ENCODE measurements around the gene MCRIP2.

DNA sequence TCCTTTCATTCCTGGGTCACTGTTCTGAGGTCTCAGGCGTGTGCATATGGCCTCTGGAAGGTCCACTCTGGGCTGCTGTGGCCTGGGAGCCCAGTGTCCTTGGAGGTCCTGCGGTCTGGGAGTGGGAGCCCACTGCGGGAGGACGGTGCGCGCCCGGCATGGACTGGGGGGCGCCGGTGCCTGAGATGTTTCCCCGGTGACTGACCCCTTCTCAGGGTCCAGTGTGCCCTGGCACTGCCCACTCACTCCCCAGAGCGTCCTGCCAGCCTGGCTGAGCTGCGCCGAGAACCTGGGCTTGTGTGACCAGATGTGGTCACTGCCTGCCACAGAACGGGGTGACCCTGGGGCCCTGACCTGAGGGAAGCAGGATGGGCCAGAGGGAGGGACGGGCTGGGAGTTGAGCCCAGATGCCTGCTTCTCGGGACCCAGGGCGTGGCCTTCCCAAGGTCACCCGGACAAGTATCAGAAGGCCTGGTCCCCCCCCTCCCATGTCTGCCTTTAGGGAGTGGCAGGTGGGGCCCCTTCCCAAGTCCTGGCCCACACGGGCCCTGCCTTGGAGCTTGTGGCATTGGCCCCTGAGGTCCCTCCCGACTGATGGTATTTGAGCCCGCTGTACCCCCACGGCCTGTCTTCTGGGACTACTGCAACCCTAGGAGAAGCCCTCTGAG lies 32.7 kb downstream of the MCRIP2 start:
- TF ChIP-seq, protein P1, sequence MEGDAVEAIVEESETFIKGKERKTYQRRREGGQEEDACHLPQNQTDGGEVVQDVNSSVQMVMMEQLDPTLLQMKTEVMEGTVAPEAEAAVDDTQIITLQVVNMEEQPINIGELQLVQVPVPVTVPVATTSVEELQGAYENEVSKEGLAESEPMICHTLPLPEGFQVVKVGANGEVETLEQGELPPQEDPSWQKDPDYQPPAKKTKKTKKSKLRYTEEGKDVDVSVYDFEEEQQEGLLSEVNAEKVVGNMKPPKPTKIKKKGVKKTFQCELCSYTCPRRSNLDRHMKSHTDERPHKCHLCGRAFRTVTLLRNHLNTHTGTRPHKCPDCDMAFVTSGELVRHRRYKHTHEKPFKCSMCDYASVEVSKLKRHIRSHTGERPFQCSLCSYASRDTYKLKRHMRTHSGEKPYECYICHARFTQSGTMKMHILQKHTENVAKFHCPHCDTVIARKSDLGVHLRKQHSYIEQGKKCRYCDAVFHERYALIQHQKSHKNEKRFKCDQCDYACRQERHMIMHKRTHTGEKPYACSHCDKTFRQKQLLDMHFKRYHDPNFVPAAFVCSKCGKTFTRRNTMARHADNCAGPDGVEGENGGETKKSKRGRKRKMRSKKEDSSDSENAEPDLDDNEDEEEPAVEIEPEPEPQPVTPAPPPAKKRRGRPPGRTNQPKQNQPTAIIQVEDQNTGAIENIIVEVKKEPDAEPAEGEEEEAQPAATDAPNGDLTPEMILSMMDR (conservative IDR thresholded peaks at IDR 0.05; ENCODE audit: low read depth in 2 of 2) = no peak
- TF ChIP-seq EZH2 (IDR thresholded peaks at IDR 0.05; ENCODE audit: low read depth, unreplicated experiment) (no peak), CREB1 (CRISPR knock-in tag; IDR thresholded peaks at IDR 0.05; ENCODE audit: low read depth) (no peak), NANOG (IDR thresholded peaks at IDR 0.05; ENCODE audit: borderline replicate concordance) (no peak), EZH2phosphoT487 (IDR thresholded peaks at IDR 0.05; ENCODE audit: unreplicated experiment) (no peak), ZNF114 (CRISPR knock-in tag; IDR thresholded peaks at IDR 0.05) (no peak), POLR2AphosphoS5 (IDR thresholded peaks at IDR 0.05; ENCODE audit: low read depth) (no peak), JUNB (IDR thresholded peaks at IDR 0.05; ENCODE audit: unreplicated experiment) (no peak), ZNF331 (CRISPR knock-in tag; IDR thresholded peaks at IDR 0.05; ENCODE audit: low read depth) (no peak)
- TF ChIP-seq, protein P2, sequence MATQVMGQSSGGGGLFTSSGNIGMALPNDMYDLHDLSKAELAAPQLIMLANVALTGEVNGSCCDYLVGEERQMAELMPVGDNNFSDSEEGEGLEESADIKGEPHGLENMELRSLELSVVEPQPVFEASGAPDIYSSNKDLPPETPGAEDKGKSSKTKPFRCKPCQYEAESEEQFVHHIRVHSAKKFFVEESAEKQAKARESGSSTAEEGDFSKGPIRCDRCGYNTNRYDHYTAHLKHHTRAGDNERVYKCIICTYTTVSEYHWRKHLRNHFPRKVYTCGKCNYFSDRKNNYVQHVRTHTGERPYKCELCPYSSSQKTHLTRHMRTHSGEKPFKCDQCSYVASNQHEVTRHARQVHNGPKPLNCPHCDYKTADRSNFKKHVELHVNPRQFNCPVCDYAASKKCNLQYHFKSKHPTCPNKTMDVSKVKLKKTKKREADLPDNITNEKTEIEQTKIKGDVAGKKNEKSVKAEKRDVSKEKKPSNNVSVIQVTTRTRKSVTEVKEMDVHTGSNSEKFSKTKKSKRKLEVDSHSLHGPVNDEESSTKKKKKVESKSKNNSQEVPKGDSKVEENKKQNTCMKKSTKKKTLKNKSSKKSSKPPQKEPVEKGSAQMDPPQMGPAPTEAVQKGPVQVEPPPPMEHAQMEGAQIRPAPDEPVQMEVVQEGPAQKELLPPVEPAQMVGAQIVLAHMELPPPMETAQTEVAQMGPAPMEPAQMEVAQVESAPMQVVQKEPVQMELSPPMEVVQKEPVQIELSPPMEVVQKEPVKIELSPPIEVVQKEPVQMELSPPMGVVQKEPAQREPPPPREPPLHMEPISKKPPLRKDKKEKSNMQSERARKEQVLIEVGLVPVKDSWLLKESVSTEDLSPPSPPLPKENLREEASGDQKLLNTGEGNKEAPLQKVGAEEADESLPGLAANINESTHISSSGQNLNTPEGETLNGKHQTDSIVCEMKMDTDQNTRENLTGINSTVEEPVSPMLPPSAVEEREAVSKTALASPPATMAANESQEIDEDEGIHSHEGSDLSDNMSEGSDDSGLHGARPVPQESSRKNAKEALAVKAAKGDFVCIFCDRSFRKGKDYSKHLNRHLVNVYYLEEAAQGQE (IDR thresholded peaks at IDR 0.05; ENCODE audit: unreplicated experiment) = no peak
- TF ChIP-seq, protein P3, sequence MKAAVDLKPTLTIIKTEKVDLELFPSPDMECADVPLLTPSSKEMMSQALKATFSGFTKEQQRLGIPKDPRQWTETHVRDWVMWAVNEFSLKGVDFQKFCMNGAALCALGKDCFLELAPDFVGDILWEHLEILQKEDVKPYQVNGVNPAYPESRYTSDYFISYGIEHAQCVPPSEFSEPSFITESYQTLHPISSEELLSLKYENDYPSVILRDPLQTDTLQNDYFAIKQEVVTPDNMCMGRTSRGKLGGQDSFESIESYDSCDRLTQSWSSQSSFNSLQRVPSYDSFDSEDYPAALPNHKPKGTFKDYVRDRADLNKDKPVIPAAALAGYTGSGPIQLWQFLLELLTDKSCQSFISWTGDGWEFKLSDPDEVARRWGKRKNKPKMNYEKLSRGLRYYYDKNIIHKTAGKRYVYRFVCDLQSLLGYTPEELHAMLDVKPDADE (IDR thresholded peaks at IDR 0.05) = no peak
- TF ChIP-seq, protein P4, sequence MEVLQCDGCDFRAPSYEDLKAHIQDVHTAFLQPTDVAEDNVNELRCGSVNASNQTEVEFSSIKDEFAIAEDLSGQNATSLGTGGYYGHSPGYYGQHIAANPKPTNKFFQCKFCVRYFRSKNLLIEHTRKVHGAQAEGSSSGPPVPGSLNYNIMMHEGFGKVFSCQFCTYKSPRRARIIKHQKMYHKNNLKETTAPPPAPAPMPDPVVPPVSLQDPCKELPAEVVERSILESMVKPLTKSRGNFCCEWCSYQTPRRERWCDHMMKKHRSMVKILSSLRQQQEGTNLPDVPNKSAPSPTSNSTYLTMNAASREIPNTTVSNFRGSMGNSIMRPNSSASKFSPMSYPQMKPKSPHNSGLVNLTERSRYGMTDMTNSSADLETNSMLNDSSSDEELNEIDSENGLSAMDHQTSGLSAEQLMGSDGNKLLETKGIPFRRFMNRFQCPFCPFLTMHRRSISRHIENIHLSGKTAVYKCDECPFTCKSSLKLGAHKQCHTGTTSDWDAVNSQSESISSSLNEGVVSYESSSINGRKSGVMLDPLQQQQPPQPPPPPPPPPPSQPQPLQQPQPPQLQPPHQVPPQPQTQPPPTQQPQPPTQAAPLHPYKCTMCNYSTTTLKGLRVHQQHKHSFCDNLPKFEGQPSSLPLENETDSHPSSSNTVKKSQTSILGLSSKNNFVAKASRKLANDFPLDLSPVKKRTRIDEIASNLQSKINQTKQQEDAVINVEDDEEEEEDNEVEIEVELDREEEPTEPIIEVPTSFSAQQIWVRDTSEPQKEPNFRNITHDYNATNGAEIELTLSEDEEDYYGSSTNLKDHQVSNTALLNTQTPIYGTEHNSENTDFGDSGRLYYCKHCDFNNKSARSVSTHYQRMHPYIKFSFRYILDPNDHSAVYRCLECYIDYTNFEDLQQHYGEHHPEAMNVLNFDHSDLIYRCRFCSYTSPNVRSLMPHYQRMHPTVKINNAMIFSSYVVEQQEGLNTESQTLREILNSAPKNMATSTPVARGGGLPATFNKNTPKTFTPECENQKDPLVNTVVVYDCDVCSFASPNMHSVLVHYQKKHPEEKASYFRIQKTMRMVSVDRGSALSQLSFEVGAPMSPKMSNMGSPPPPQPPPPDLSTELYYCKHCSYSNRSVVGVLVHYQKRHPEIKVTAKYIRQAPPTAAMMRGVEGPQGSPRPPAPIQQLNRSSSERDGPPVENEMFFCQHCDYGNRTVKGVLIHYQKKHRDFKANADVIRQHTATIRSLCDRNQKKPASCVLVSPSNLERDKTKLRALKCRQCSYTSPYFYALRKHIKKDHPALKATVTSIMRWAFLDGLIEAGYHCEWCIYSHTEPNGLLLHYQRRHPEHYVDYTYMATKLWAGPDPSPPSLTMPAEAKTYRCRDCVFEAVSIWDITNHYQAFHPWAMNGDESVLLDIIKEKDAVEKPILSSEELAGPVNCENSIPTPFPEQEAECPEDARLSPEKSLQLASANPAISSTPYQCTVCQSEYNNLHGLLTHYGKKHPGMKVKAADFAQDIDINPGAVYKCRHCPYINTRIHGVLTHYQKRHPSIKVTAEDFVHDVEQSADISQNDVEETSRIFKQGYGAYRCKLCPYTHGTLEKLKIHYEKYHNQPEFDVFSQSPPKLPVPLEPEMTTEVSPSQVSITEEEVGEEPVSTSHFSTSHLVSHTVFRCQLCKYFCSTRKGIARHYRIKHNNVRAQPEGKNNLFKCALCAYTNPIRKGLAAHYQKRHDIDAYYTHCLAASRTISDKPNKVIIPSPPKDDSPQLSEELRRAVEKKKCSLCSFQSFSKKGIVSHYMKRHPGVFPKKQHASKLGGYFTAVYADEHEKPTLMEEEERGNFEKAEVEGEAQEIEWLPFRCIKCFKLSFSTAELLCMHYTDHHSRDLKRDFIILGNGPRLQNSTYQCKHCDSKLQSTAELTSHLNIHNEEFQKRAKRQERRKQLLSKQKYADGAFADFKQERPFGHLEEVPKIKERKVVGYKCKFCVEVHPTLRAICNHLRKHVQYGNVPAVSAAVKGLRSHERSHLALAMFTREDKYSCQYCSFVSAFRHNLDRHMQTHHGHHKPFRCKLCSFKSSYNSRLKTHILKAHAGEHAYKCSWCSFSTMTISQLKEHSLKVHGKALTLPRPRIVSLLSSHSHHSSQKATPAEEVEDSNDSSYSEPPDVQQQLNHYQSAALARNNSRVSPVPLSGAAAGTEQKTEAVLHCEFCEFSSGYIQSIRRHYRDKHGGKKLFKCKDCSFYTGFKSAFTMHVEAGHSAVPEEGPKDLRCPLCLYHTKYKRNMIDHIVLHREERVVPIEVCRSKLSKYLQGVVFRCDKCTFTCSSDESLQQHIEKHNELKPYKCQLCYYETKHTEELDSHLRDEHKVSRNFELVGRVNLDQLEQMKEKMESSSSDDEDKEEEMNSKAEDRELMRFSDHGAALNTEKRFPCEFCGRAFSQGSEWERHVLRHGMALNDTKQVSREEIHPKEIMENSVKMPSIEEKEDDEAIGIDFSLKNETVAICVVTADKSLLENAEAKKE (CRISPR knock-in tag; IDR thresholded peaks at IDR 0.05) = no peak

All from GM23338 (cell line).